Cardiac fibroblast (primary cell): ENCODE data around the gene PRPF19.

ENCODE experiments used
- DNase-seq, 2 donors: peaks; one replicate each; pipeline versions ENCODE4 v3.0.0 to v3.0.0-alpha.2; 2010; ENCODE audit warnings: low read depth in 2 of 2
- H3K4me3 ChIP-seq, 2 donors: replicated peaks in 1 of 2; 1 replicate in 1 of 2; 2 replicates in 1 of 2; pipeline ENCODE4 v1.5.1; 2011; ENCODE audit warnings: low read depth in 2 of 2, low read length in 2 of 2, mild to moderate bottlenecking in 2 of 2, moderate library complexity in 1 of 2
- CTCF ChIP-seq: IDR thresholded peaks from one replicate; pipeline ENCODE4 v1.5.1; 2011; ENCODE audit warnings: low read depth, mild to moderate bottlenecking, low read length, inconsistent platforms

The PRPF19 gene

GRCh38 chr11:60919956-60920355, 13.6 kb upstream of the PRPF19 start:
- no peak for TF ChIP-seq CTCF
- H3K4me3 ChIP-seq = no peak overlapping the region
- peak in 1 of 2 donors; percentile 53 for DNase-seq

DNA sequence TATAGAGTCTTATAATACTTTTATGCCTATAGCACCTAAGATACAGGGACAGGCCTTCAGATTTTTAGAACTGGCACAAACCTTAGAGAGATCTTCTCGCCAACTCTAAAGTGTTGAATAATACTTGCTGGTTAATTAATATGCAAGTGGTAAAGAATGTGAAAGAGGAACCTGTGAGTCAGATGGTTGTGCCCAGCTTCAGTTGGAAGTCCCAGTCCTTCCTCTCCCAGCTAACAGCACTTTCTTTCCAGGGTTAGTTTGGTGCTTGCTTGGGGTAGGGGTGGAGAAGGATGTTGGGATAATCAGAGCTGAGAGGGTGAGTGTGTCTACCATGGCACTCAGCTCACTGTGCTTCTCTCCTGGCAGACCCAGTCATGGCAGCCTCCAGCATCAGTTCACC, 12.9 kb upstream of the PRPF19 start:
- no peak for DNase-seq
- H3K4me3 ChIP-seq = no peak overlapping the region
- TF ChIP-seq CTCF = no peak

- H3K4me3 ChIP-seq = no peak overlapping the region
- peak; percentile 19 to 62 for DNase-seq
Observed at GRCh38 chr11:60918939-60919265, 12.5 kb upstream of the PRPF19 start.

GRCh38 chr11:60918251-60918938, 12.0 kb upstream of the PRPF19 start:
- no peak for TF ChIP-seq CTCF
- DNase-seq = no peak
- no peak overlapping the region for H3K4me3 ChIP-seq

More at GRCh38 chr11:60918939-60919265, 12.5 kb upstream of the PRPF19 start:
- no peak for TF ChIP-seq CTCF

DNA sequence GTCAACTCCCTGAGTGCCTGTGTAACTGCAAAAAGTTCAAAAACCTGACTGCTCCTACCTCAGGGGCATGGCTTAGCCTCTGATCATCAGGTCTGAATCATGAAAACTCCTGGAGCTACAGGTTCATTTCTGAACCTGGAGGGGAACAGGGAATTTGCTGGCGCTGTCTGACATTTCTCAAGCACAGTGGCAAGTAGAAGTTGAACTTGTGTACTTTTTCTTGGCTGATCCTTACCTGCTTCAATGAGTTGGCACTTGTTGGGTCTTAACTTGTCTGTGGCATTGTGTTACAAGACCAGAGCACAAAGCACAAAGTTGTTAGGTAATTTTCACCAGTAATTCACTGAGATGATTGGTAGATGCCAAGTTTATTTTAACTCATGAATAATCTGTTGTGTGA, 10.9 kb upstream of the PRPF19 start:
- DNase-seq = no peak
- no peak overlapping the region for H3K4me3 ChIP-seq
- no peak for TF ChIP-seq CTCF

- TF ChIP-seq CTCF = no peak
- H3K4me3 ChIP-seq = no peak overlapping the region
- DNase-seq = no peak
Observed at GRCh38 chr11:60916669-60917206, 10.4 kb upstream of the PRPF19 start.
